Limb (tissue), 2 donors: Measurements from ENCODE around the gene TMC1.
A peak's percentile ranks its signal among the peaks of the same experiment; 100 is the strongest.
"Not testable (repeated sequence)": the region's sequence is repeated elsewhere in the genome, so short reads cannot be mapped to it uniquely, and the experiment has no call there.

Experiments
- DNase-seq, 2 donors: peaks; one replicate each; pipeline ENCODE4 v3.0.0-alpha.2; 2016; ENCODE audit errors: extremely low spot score in 2 of 2

Gene TMC1

GRCh38 chr9:72524820-72525540, 3.6 kb downstream of the TMC1 start:
- peak in 1 of 2 donors; percentile 9 for DNase-seq

GRCh38 chr9:72526901-72527800, 5.7 kb downstream of the TMC1 start:
- DNase-seq = peak; percentile 71 to 73

GRCh38 chr9:72527801-72528195, 6.4 kb downstream of the TMC1 start:
- DNase-seq = no peak

- no peak for DNase-seq
Observed at GRCh38 chr9:72529531-72529930, 8.1 kb downstream of the TMC1 start.

- DNase-seq = no peak
Observed at GRCh38 chr9:72533322-72533721, 11.9 kb downstream of the TMC1 start.

GRCh38 chr9:72534931-72535330, 13.5 kb downstream of the TMC1 start:
- no peak for DNase-seq

GRCh38 chr9:72537011-72537545, 15.7 kb downstream of the TMC1 start:
- no peak for DNase-seq

GRCh38 chr9:72537671-72538070, 16.3 kb downstream of the TMC1 start:
- no peak for DNase-seq

GRCh38 chr9:72538921-72539702, 17.7 kb downstream of the TMC1 start:
- DNase-seq = no peak

GRCh38 chr9:72539824-72540347, 18.5 kb downstream of the TMC1 start:
- DNase-seq = no peak

- no peak for DNase-seq
Observed at GRCh38 chr9:72540348-72540873, 19.0 kb downstream of the TMC1 start.

GRCh38 chr9:72542537-72542833, 21.1 kb downstream of the TMC1 start:
- not testable (repeated sequence) for DNase-seq

- no peak for DNase-seq
Observed at GRCh38 chr9:72542917-72543316, 21.5 kb downstream of the TMC1 start.

- DNase-seq = no peak
Observed at GRCh38 chr9:72551306-72551705, 29.9 kb downstream of the TMC1 start.

GRCh38 chr9:72552356-72552755, 30.9 kb downstream of the TMC1 start:
- DNase-seq = no peak

- DNase-seq = peak in 1 of 2 donors; percentile 18
Observed at GRCh38 chr9:72554221-72554641, 32.8 kb downstream of the TMC1 start.

GRCh38 chr9:72557549-72557948, 36.1 kb downstream of the TMC1 start:
- no peak for DNase-seq

GRCh38 chr9:72560086-72560485, 38.7 kb downstream of the TMC1 start:
- no peak for DNase-seq

GRCh38 chr9:72563806-72564205, 42.4 kb downstream of the TMC1 start:
- DNase-seq = no peak

GRCh38 chr9:72564479-72565281, 43.3 kb downstream of the TMC1 start:
- no peak for DNase-seq
